D721Med (cell line): ENCODE results near the gene PDYN.

Experiments used
- DNase-seq: peaks from one replicate; pipeline ENCODE4 v3.0.0; 2011; ENCODE audit warnings: low spot score; ENCODE audit not compliant: insufficient read length
- FAIRE-seq: peaks from 2 replicates; lab custom pipeline; 2011; peaks lifted over from hg19 to GRCh38; lab: Jason Lieb, UNC
- TF ChIP-seq, protein P1 (sequence below): IDR thresholded peaks from 2 replicates; pipeline ENCODE4 v1.5.1; 2012; ENCODE audit warnings: mild to moderate bottlenecking, control low read depth; ENCODE audit not compliant: insufficient read depth; ENCODE audit errors: missing control alignments

The PDYN gene

DNA sequence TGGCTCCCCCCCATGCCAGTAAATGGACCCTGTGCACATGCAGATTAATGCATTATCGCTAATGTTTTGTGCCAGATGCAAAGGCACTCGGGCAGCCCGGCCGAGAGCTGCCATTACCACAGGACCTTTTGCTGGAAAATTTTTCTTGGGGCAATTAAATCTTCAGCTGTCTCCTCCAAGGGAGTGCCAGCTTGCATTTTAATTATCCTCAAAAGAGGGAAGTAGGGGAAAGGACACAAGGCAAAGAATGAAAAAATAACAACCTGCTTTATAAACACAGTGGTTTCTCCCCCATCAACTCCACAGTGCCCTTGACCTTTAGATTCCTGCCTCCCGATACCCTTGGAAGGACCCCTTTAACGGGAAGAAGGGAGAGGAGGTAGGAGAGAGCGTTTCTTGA lies 48.2 kb downstream of the PDYN start:
- no peak for DNase-seq
- TF ChIP-seq, protein P1, sequence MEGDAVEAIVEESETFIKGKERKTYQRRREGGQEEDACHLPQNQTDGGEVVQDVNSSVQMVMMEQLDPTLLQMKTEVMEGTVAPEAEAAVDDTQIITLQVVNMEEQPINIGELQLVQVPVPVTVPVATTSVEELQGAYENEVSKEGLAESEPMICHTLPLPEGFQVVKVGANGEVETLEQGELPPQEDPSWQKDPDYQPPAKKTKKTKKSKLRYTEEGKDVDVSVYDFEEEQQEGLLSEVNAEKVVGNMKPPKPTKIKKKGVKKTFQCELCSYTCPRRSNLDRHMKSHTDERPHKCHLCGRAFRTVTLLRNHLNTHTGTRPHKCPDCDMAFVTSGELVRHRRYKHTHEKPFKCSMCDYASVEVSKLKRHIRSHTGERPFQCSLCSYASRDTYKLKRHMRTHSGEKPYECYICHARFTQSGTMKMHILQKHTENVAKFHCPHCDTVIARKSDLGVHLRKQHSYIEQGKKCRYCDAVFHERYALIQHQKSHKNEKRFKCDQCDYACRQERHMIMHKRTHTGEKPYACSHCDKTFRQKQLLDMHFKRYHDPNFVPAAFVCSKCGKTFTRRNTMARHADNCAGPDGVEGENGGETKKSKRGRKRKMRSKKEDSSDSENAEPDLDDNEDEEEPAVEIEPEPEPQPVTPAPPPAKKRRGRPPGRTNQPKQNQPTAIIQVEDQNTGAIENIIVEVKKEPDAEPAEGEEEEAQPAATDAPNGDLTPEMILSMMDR: no peak
- no peak for FAIRE-seq

DNA sequence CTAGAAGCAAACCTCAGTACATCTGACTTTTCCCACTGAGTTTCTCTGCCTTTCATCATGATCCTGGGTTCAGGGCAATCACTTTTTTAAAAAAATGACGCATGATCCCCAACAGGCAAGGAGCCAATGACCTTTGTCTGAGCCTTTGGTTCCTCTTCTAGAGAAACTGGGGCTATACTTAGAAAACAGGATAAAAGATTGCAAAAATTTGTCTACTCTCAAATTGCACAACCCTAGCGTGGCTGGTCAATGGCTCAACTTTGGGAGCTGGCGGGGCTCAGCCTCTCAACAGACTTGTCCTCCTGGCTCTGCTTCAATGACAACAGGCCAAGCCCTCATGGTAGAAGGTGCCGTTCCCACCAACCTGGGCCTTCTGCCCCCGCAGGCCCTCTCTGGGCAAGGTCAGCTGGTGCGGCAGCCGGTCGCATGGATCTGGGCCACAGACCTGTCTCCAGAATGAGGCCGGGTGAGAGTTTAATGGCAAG lies 48.7 kb downstream of the PDYN start:
- FAIRE-seq: no peak
- DNase-seq: no peak
- TF ChIP-seq, protein P1: no peak

DNA sequence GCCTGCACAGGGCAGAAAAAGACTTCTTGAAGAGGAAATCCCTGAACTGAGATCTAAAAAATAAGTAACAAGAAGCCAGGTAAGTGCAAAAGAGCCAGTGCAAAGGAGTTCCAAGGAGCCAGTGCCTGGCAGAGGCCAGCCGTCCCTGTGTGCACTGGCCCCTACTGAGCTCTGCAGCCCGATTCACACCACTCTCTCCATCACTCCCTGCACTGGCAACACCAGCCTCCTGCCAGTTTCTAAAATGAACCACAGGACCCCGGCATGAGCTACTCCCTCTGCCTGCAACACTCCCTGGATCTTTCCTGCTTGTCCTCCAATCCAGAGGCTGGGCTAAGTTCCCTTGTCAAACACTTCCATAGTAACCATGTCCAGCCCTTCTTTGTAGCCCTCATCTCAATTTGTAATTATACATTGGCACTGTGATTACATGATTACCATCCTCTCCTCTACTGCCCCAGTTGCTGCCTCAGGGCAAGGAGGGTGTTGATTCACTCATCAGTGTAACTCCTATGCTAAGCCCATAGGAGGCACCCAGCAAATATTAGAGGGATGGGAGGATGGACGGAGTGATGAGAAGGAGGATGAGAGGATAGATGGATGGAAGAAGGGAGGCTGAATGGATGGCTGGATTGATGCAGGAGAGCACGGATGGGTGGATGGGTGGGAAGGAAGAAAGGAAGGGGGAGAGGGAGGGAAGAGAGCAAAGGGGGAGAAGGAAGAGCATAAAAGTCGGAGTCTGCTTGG lies 49.3 kb downstream of the PDYN start:
- FAIRE-seq: no peak
- no peak for DNase-seq
- TF ChIP-seq, protein P1: no peak

DNA sequence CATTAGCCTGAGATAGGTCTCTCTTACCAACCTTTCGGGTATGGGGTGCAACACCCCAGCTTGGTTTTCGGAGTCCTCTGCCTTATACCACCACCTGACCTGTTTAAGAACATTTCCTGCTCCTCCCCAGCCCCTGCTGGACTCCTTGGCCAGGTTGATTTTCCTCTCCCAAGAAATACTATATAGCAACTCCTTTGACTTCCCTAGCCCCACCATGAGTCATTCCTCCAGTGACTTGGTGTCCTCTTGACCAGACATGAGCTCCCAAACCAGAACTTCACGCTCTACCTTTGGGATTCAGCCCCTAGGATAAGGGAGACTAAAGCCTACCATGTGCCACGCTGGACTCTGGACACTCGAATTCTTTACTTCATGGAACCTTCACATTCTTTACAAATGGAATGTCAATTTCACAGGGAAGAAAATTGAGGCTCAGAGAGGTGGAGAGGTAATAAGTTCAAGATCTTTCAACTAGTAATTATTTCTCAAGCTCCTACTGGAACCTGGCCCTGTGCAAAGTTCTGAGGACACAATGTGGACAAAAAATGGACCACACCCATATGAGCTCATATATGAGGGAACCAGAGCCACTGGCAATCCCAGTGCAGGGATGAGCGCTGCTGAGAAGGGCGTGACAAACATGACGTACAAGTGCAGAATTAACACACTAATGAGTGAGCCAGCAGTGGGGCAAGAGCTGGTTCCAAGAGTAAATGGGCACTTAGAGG lies 50.4 kb downstream of the PDYN start:
- TF ChIP-seq, protein P1: no peak
- no peak for DNase-seq
- no peak for FAIRE-seq

DNA sequence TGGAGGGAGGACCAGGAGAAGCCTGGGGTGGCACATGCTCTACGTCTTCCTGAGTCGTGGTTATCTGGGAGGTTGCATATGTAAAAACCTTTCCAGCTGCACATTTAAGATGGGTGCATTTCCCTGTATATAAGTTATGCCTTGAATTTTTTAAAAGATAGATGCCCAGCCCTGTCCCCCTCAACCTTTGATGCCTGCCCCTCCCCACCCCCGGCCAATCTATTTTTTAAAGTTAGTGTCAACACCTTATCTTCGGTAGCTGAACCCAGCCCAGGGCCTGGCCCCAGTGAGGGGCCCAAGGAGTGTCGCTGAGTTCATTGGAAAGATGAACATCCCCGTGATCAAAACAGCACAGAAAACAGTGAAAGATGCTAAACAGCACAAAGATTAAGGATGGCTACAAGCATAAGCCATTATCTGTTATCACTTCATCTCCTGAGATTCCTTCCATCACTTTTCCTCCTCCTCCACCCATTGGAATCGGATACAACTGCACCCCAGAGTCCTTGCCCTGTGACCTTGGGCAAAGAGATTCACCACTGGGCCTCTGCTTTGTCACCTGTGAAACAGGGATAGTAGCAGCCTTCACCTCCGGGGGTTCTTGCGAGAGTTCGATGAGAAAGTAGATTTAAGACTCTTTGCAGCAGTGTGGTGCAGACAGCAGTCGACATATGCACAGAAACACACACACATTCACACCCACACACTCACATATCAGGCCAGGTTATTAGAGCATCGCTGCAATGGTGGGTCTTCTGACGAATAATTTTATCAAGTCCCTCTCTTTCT lies 51.2 kb downstream of the PDYN start:
- FAIRE-seq (no peak), DNase-seq (no peak)
- TF ChIP-seq, protein P1: no peak

DNA sequence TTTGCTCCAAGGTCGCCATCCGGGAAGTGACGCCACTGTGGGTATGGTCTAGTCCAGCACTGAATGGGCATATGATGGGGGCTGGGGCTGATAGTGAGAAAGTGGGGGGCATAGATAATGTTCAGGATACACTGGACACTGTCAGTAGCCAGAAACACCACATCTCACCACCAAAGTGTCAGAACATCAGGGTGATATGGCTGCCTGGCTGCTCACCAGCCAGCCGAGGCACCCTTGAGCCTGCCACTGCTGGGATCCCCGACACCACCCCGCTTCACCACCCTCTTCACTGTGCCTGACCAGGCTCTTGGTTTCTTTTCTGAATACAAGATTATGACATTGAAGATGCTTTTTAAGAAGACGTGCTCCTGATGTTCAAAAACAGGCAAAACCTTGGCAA lies 51.8 kb downstream of the PDYN start:
- FAIRE-seq: no peak
- no peak for DNase-seq
- TF ChIP-seq, protein P1: no peak
